Fibroblast of villous mesenchyme (primary cell): ENCODE results near the gene ZCCHC24. TPM values are rescaled to one million over a fixed set of nuclear protein-coding genes. Genes with fewer than 3 reads are reported as not detected.
"Not testable (repeated sequence)": the region's sequence is repeated elsewhere in the genome, so short reads cannot be mapped to it uniquely, and the experiment has no call there.

ENCODE experiments used
- DNase-seq: peaks from one replicate; pipeline ENCODE4 v3.0.0-alpha.2; 2010; ENCODE audit warnings: low read depth
- H3K4me3 ChIP-seq: 2 replicates; pipeline ENCODE4 v1.5.1; 2011; ENCODE audit warnings: low read depth, mild to moderate bottlenecking, low read length
- total RNA-seq: library from RNA; depleted of rRNA; stranded (reverse); fragments of >200 nt; gene quantifications from 2 replicates; pipeline ENCODE4 v1.2.3, GENCODE V29; 2012
- TF ChIP-seq, protein P1 (sequence below): IDR thresholded peaks from 2 replicates; pipeline ENCODE4 v1.5.1; 2012; ENCODE audit warnings: low read depth, mild to moderate bottlenecking, low read length; ENCODE audit not compliant: insufficient read depth

Gene ZCCHC24
- total RNA-seq, 1 donor: 36.7 TPM

GRCh38 chr10:79448732-79449049, 3.3 kb upstream of the ZCCHC24 start:
- H3K4me3 ChIP-seq: no peak overlapping the region
- no peak for DNase-seq
- TF ChIP-seq, protein P1, sequence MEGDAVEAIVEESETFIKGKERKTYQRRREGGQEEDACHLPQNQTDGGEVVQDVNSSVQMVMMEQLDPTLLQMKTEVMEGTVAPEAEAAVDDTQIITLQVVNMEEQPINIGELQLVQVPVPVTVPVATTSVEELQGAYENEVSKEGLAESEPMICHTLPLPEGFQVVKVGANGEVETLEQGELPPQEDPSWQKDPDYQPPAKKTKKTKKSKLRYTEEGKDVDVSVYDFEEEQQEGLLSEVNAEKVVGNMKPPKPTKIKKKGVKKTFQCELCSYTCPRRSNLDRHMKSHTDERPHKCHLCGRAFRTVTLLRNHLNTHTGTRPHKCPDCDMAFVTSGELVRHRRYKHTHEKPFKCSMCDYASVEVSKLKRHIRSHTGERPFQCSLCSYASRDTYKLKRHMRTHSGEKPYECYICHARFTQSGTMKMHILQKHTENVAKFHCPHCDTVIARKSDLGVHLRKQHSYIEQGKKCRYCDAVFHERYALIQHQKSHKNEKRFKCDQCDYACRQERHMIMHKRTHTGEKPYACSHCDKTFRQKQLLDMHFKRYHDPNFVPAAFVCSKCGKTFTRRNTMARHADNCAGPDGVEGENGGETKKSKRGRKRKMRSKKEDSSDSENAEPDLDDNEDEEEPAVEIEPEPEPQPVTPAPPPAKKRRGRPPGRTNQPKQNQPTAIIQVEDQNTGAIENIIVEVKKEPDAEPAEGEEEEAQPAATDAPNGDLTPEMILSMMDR: no peak

DNA sequence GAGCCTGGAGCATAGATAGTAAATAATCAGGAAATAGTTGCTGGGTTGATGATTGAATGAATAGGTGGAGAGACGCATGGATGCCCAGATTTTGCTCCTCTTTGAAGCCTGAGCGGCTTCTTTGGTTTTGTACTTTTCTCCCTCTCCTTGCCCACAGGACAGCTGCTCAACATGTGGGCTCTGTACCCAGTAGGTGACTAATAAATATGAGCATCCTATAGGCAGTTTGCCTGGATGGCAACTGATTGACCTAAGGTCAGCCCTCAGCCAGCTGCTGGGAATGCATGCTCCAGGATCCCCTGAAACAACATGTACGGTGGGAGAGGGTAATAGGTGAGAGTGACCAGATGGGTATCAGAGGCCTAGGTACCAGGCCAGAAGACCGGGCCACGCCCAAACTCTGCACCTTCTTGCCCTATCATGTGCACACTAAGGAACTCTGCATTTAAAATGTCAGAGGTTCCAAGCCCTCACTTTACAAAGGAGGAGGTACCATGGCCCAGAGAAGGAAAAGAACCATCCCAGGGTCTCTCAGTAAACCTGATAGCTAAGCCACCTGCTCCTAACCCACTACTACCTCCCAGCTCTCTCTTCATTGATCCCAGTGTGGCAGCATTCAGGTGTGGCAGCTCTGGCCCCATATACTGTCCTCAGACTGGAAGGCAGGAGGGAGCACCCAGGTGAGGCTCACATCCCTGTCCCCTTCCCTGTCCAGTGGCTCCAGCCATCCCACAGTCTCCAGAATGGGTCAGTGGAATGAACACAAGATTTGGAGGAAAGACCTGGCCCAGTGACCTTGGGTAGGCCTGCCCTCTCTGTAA, 2.7 kb upstream of the ZCCHC24 start:
- no peak overlapping the region for H3K4me3 ChIP-seq
- DNase-seq: no peak
- TF ChIP-seq, protein P1: no peak

DNA sequence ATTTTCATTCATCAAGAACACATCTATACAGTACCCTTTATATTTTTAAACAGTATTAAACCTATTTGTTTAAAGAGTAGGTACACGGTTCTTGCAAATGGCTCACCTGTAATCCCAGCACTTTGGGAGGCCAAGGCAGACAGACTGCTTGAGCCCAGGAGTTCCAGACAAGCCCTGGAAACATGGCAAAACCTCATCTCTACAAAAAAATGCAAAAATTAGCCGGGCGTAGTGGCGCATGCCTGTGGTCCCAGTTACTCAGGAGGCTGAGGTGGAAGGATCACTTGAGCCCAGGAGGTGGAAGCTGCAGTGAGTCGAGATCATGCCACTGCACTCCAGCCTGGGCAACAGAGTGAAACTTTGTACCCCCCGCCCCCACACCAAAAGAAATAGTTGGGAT, 1.8 kb upstream of the ZCCHC24 start:
- DNase-seq, H3K4me3 ChIP-seq: not testable (repeated sequence)

GRCh38 chr10:79446758-79447084, 1.3 kb upstream of the ZCCHC24 start:
- DNase-seq: no peak
- H3K4me3 ChIP-seq: peak overlapping the region; percentile 57
- TF ChIP-seq, protein P1: no peak

GRCh38 chr10:79445977-79446757, 743 bp upstream of the ZCCHC24 start:
- TF ChIP-seq, protein P1: no peak
- peak overlapping the region; percentile 57 for H3K4me3 ChIP-seq
- DNase-seq: peak; percentile 77

DNA sequence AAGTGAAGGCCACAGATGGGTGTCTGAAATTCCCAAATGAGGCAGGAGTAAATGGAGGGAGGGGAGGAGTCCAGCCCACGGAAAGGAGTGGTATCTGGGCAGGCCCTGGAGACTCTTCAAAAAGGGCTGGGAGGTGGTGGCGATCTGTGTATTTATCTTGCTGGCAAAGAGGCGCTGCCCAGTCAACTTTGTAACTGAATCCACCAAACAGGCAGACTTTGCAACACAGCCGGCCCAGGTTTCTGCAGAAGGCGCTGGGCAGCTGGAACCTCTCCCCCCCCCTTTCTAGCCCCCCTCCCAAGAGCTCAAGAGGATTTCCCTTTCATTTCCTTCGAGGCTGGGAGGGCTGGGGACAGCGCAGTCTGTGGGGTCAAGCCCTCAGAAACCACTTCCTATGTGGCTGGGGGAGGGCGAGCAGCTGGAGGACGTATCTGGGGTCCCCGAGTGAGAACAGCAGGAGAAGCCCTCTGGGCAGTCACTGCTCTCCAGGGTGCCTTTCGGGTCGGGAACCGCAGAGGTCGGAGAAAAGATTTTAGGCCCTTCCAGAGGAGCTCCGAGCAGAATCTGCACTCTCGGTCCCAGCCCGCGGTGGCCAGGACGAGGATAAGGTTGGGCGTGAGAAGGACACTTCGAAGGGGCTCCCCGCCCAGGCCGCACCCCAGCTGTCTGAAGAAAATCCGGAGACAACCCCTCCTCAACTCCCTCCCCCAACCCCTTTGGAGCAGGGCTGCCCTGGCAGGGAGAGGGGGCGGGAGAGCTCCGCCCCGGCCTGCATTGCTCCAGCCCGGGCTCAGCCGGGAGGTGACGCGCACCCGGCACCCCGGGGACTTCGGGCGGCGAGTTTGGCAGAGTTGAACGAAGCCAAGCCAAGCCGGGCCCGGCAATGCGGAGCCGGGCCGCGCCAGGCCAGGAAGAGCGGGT, 965 bp downstream of the ZCCHC24 start:
- DNase-seq: peak; percentile 84

More for the DNA sequence above, 965 bp downstream of the ZCCHC24 start:
- TF ChIP-seq, protein P1: no peak
- peak overlapping the region; percentile 79 for H3K4me3 ChIP-seq
